T-helper 9 cell (primary cell): ENCODE results near the gene STRA8.
"Not testable (repeated sequence)": the region's sequence is repeated elsewhere in the genome, so short reads cannot be mapped to it uniquely, and the experiment has no call there.

Source experiments
- DNase-seq: peaks from one replicate; pipeline ENCODE4 v3.0.0-alpha.2; 2020

STRA8 gene

GRCh38 chr7:135205850-135206249 is 27.8 kb upstream of the STRA8 start:
- DNase-seq: no peak

GRCh38 chr7:135206941-135207391 is 26.7 kb upstream of the STRA8 start:
- DNase-seq: no peak

GRCh38 chr7:135207406-135208101 is 26.1 kb upstream of the STRA8 start:
- DNase-seq: no peak

- DNase-seq: no peak
These were observed 25.4 kb upstream of the STRA8 start for GRCh38 chr7:135208102-135208793.

- DNase-seq: no peak
These were observed 24.3 kb upstream of the STRA8 start for GRCh38 chr7:135209225-135209834.

GRCh38 chr7:135210888-135211178 is 22.8 kb upstream of the STRA8 start:
- no peak for DNase-seq

- peak; percentile 98 for DNase-seq
These were observed 22.3 kb upstream of the STRA8 start, which contains the start of gene WDR91 for GRCh38 chr7:135211179-135211945. WDR91 (minus strand) TSS chr7:135211526; CDS start chr7:135211502, 24 bp downstream.

GRCh38 chr7:135211946-135212685 is 21.5 kb upstream of the STRA8 start:
- DNase-seq: not testable (repeated sequence)

GRCh38 chr7:135213831-135214230 is 19.8 kb upstream of the STRA8 start:
- DNase-seq: no peak

GRCh38 chr7:135215180-135215579 is 18.5 kb upstream of the STRA8 start:
- DNase-seq: no peak

- no peak for DNase-seq
These were observed 17.9 kb upstream of the STRA8 start for GRCh38 chr7:135215698-135216097.

GRCh38 chr7:135217645-135218509 is 15.8 kb upstream of the STRA8 start:
- no peak for DNase-seq

- DNase-seq: no peak
These were observed 9.6 kb upstream of the STRA8 start for GRCh38 chr7:135224027-135224426.

GRCh38 chr7:135231686-135232085 is 2.0 kb upstream of the STRA8 start:
- no peak for DNase-seq

- DNase-seq: no peak
These were observed 1.6 kb upstream of the STRA8 start for GRCh38 chr7:135232087-135232486.

- DNase-seq: no peak
These were observed 918 bp upstream of the STRA8 start for GRCh38 chr7:135232720-135233119.

- not testable (repeated sequence) for DNase-seq
These were observed 457 bp downstream of the STRA8 start for GRCh38 chr7:135234095-135234494.

GRCh38 chr7:135234727-135235126 is 1.1 kb downstream of the STRA8 start:
- no peak for DNase-seq

- DNase-seq: no peak
These were observed 2.2 kb downstream of the STRA8 start for GRCh38 chr7:135235841-135236240.

- no peak for DNase-seq
These were observed 3.1 kb downstream of the STRA8 start for GRCh38 chr7:135236727-135237126.

GRCh38 chr7:135238112-135238744 is 4.6 kb downstream of the STRA8 start:
- DNase-seq: no peak
